ENCODE results near the gene ZNF43. TPM values are rescaled to one million over a fixed set of nuclear protein-coding genes. Genes with fewer than 3 reads are reported as not detected.
"Not testable (repeated sequence)": the region's sequence is repeated elsewhere in the genome, so short reads cannot be mapped to it uniquely, and the experiment has no call there.

ZNF43 gene
- total and polyA plus RNA-seq, 2 experiments from 2014 or later = 22.2 to 59.8 TPM

GRCh38 chr19:21877976-21878375 lies 42.0 kb upstream of the ZNF43 start:
- Mint-ChIP-seq H3K27ac (no peak overlapping the region), H3K4me3 (no peak overlapping the region), H3K27me3 (ENCODE audit: insufficient read depth, low read depth, poor library complexity) (peaks cover 3% of the 10 kb centered on the region), H3K36me3 (ENCODE audit: low read depth) (peaks cover 28% of the 10 kb centered on the region), H3K9me3 (peaks cover 79% of the 10 kb centered on the region), H3K4me1 (no peaks in the 10 kb centered on the region)
- Histone ChIP-seq H3K36me3 (ENCODE audit: insufficient read depth) (no peaks in the 10 kb centered on the region), H3F3A (replicated peaks; ENCODE audit: low read depth) (no peaks in the 10 kb centered on the region), H3K4me2 (no peak overlapping the region), H4K20me1 (replicated peaks; ENCODE audit: insufficient read depth) (no peaks in the 10 kb centered on the region), H2AFZ (no peak overlapping the region), H3K4me3 (no peak overlapping the region), H3K79me2 (replicated peaks; ENCODE audit: insufficient read depth) (no peaks in the 10 kb centered on the region), H3K27ac (ENCODE audit: low read depth) (no peak overlapping the region), H3K27me3 (ENCODE audit: insufficient read depth) (no peaks in the 10 kb centered on the region), H3K9me2 (ENCODE audit: insufficient read depth) (no peaks in the 10 kb centered on the region), H3K4me1 (ENCODE audit: insufficient read depth) (no peaks in the 10 kb centered on the region)
- no peak for ATAC-seq
- no peak for DNase-seq (ENCODE audit: low spot score)
- TF ChIP-seq ZNF331 (CRISPR knock-in tag; IDR thresholded peaks at IDR 0.05; ENCODE audit: low read depth) = no peak
- no peak for TF ChIP-seq REST (IDR thresholded peaks at IDR 0.05; ENCODE audit: unreplicated experiment)
- TF ChIP-seq ETS1 (IDR thresholded peaks at IDR 0.05) = no peak
- no peak for TF ChIP-seq CREB1 (CRISPR knock-in tag; IDR thresholded peaks at IDR 0.05; ENCODE audit: low read depth)
- no peak for TF ChIP-seq STAT1 (IDR thresholded peaks at IDR 0.05; ENCODE audit: unreplicated experiment)
- no peak for TF ChIP-seq ZNF462 (CRISPR knock-in tag; IDR thresholded peaks at IDR 0.05)
- TF ChIP-seq POLR2AphosphoS5 (IDR thresholded peaks at IDR 0.05; ENCODE audit: low read depth) = no peak
- TF ChIP-seq NANOG (IDR thresholded peaks at IDR 0.05; ENCODE audit: borderline replicate concordance) = no peak
- no peak for TF ChIP-seq EZH2phosphoT487 (IDR thresholded peaks at IDR 0.05; ENCODE audit: unreplicated experiment)
- no peak for TF ChIP-seq JUNB (IDR thresholded peaks at IDR 0.05; ENCODE audit: unreplicated experiment)

- not testable (repeated sequence) for H3K27ac Mint-ChIP-seq, H3K4me2 ChIP-seq
Observed at GRCh38 chr19:21876608-21877007, 40.6 kb upstream of the ZNF43 start.

More at GRCh38 chr19:21876608-21877007, 40.6 kb upstream of the ZNF43 start:
- H3K27me3 ChIP-seq (ENCODE audit: insufficient read depth); H3K36me3 ChIP-seq (ENCODE audit: insufficient read depth); H3K4me3 Mint-ChIP-seq; H3K9me2 ChIP-seq (ENCODE audit: insufficient read depth); H3K79me2 ChIP-seq (replicated peaks; ENCODE audit: insufficient read depth); H2AFZ ChIP-seq; H3K27ac ChIP-seq (ENCODE audit: low read depth); DNase-seq (ENCODE audit: low spot score); ATAC-seq; H4K20me1 ChIP-seq (replicated peaks; ENCODE audit: insufficient read depth); H3K4me3 ChIP-seq; H3F3A ChIP-seq (replicated peaks; ENCODE audit: low read depth); H3K4me1 Mint-ChIP-seq; H3K4me1 ChIP-seq (ENCODE audit: insufficient read depth); H3K27me3 Mint-ChIP-seq (ENCODE audit: insufficient read depth, low read depth, poor library complexity): not testable (repeated sequence)
- H3K9me3 Mint-ChIP-seq = peaks cover 78% of the 10 kb centered on the region
- peaks cover 23% of the 10 kb centered on the region for H3K36me3 Mint-ChIP-seq (ENCODE audit: low read depth)
